Skeletal muscle tissue (tissue), 4 donors: Measurements from ENCODE around the gene FBXO21. TPM values are rescaled to one million over a fixed set of nuclear protein-coding genes. Genes with fewer than 3 reads are reported as not detected.

Experiments used
- H3K27ac ChIP-seq: one replicate; pipeline ENCODE4 v1.7.0; 2013; ENCODE audit warnings: mild to moderate bottlenecking, low read depth, low read length, inconsistent platforms
- H3K27me3 ChIP-seq, 3 donors: one replicate each; pipeline ENCODE4 v1.7.0; 2013; ENCODE audit warnings: low read length in 3 of 3; ENCODE audit not compliant: control insufficient read depth in 3 of 3, insufficient read depth in 3 of 3
- H3K36me3 ChIP-seq, 3 donors: one replicate each; pipeline ENCODE4 v1.7.0; 2013; ENCODE audit warnings: low read length in 3 of 3; ENCODE audit not compliant: control insufficient read depth in 3 of 3, insufficient read depth in 3 of 3
- H3K4me1 ChIP-seq, 3 donors: one replicate each; pipeline ENCODE4 v1.7.0; 2013; ENCODE audit warnings: low read length in 3 of 3, mild to moderate bottlenecking in 3 of 3; ENCODE audit not compliant: control insufficient read depth in 3 of 3, insufficient read depth in 3 of 3
- H3K4me3 ChIP-seq, 3 donors: one replicate each; pipeline ENCODE4 v1.7.0; 2013; ENCODE audit warnings: low read length in 3 of 3
- H3K9ac ChIP-seq, 3 donors: one replicate each; pipeline ENCODE4 v1.7.0; 2013; ENCODE audit warnings: low read length in 3 of 3, mild to moderate bottlenecking in 3 of 3, moderate library complexity in 2 of 3, low read depth in 1 of 3
- H3K9me3 ChIP-seq, 3 donors: one replicate each; pipeline ENCODE4 v1.7.0; 2013; ENCODE audit warnings: low read length in 3 of 3; ENCODE audit not compliant: control insufficient read depth in 3 of 3
- total RNA-seq: library from RNA; depleted of rRNA; stranded (reverse); fragments of >200 nt; gene quantifications from one replicate; pipeline ENCODE4 v1.2.3, GENCODE V29; 2014
- donor health status: Osteomylitis.

FBXO21 gene
- total RNA-seq, 1 donor from 2014 or later = 37.6 TPM

- Histone ChIP-seq H3K36me3 (peaks cover 40 to 72% (median 57%) of the 10 kb centered on the region in 3 donors), H3K9ac (no peak overlapping the region), H3K9me3 (no peaks in the 10 kb centered on the region), H3K4me3 (no peak overlapping the region), H3K27ac (no peak overlapping the region), H3K27me3 (no peaks in the 10 kb centered on the region), H3K4me1 (no peaks in the 10 kb centered on the region)
These were observed 18.1 kb downstream of the FBXO21 start for GRCh38 chr12:117172168-117172567.

GRCh38 chr12:117171499-117172162 is 18.6 kb downstream of the FBXO21 start:
- Histone ChIP-seq H3K9me3 (no peaks in the 10 kb centered on the region), H3K27ac (no peak overlapping the region), H3K27me3 (no peaks in the 10 kb centered on the region), H3K36me3 (peaks cover 44 to 74% (median 59%) of the 10 kb centered on the region in 3 donors), H3K4me3 (no peak overlapping the region), H3K9ac (no peak overlapping the region), H3K4me1 (no peaks in the 10 kb centered on the region)

- Histone ChIP-seq H3K27ac (no peak overlapping the region), H3K36me3 (peaks cover 48 to 75% (median 58%) of the 10 kb centered on the region in 3 donors)
These were observed 20.7 kb downstream of the FBXO21 start for GRCh38 chr12:117169548-117169947.

GRCh38 chr12:117168976-117169375 is 21.3 kb downstream of the FBXO21 start:
- Histone ChIP-seq H3K4me1 (no peaks in the 10 kb centered on the region), H3K9me3 (no peaks in the 10 kb centered on the region), H3K36me3 (peaks cover 49 to 74% (median 58%) of the 10 kb centered on the region in 3 donors), H3K9ac (no peak overlapping the region), H3K27ac (no peak overlapping the region), H3K27me3 (no peaks in the 10 kb centered on the region), H3K4me3 (no peak overlapping the region)

More at GRCh38 chr12:117169548-117169947, 20.7 kb downstream of the FBXO21 start:
- Histone ChIP-seq H3K9me3 (no peaks in the 10 kb centered on the region), H3K4me1 (no peaks in the 10 kb centered on the region), H3K9ac (no peak overlapping the region), H3K4me3 (no peak overlapping the region), H3K27me3 (no peaks in the 10 kb centered on the region)

- H3K4me3 ChIP-seq = no peak overlapping the region
- no peaks in the 10 kb centered on the region for H3K9me3 ChIP-seq
- no peak overlapping the region for H3K27ac ChIP-seq
- no peaks in the 10 kb centered on the region for H3K27me3 ChIP-seq
- H3K9ac ChIP-seq = no peak overlapping the region
- H3K4me1 ChIP-seq = no peaks in the 10 kb centered on the region
- H3K36me3 ChIP-seq = peaks cover 45 to 73% (median 53%) of the 10 kb centered on the region in 3 donors
These were observed 22.5 kb downstream of the FBXO21 start for GRCh38 chr12:117167769-117168168.

- peaks cover 58 to 78% (median 60%) of the 10 kb centered on the region in 3 donors for H3K36me3 ChIP-seq
- no peaks in the 10 kb centered on the region for H3K9me3 ChIP-seq
- no peaks in the 10 kb centered on the region for H3K4me1 ChIP-seq
- H3K27ac ChIP-seq = no peak overlapping the region
- no peak overlapping the region for H3K9ac ChIP-seq
- no peak overlapping the region for H3K4me3 ChIP-seq
- H3K27me3 ChIP-seq = no peaks in the 10 kb centered on the region
These were observed 24.2 kb downstream of the FBXO21 start for GRCh38 chr12:117166107-117166506.

GRCh38 chr12:117165342-117165741 is 24.9 kb downstream of the FBXO21 start:
- no peak overlapping the region for H3K27ac ChIP-seq
- H3K36me3 ChIP-seq = peaks cover 58 to 75% (median 64%) of the 10 kb centered on the region in 3 donors
- H3K9me3 ChIP-seq = no peaks in the 10 kb centered on the region
- no peaks in the 10 kb centered on the region for H3K27me3 ChIP-seq
- H3K9ac ChIP-seq = no peak overlapping the region
- H3K4me1 ChIP-seq = no peaks in the 10 kb centered on the region
- H3K4me3 ChIP-seq = no peak overlapping the region

- Histone ChIP-seq H3K36me3 (peaks cover 67 to 88% (median 87%) of the 10 kb centered on the region in 3 donors), H3K4me3 (no peak overlapping the region), H3K27me3 (no peaks in the 10 kb centered on the region), H3K9me3 (no peaks in the 10 kb centered on the region), H3K9ac (no peak overlapping the region), H3K27ac (no peak overlapping the region), H3K4me1 (no peaks in the 10 kb centered on the region)
These were observed 27.6 kb downstream of the FBXO21 start for GRCh38 chr12:117162633-117163032.

GRCh38 chr12:117162167-117162539 is 28.1 kb downstream of the FBXO21 start:
- Histone ChIP-seq H3K27ac (no peak overlapping the region), H3K9me3 (no peaks in the 10 kb centered on the region), H3K4me1 (no peaks in the 10 kb centered on the region), H3K36me3 (peaks cover 69 to 91% (median 87%) of the 10 kb centered on the region in 3 donors), H3K9ac (no peak overlapping the region), H3K4me3 (no peak overlapping the region), H3K27me3 (no peaks in the 10 kb centered on the region)

- H3K36me3 ChIP-seq = peaks cover 66 to 90% (median 87%) of the 10 kb centered on the region in 3 donors
- H3K27ac ChIP-seq = no peak overlapping the region
- no peak overlapping the region for H3K9ac ChIP-seq
- no peak overlapping the region for H3K4me3 ChIP-seq
- no peaks in the 10 kb centered on the region for H3K4me1 ChIP-seq
- no peaks in the 10 kb centered on the region for H3K27me3 ChIP-seq
- no peaks in the 10 kb centered on the region for H3K9me3 ChIP-seq
These were observed 28.7 kb downstream of the FBXO21 start for GRCh38 chr12:117161460-117162166.
